ENCODE results near the gene SYNE1.

DNA sequence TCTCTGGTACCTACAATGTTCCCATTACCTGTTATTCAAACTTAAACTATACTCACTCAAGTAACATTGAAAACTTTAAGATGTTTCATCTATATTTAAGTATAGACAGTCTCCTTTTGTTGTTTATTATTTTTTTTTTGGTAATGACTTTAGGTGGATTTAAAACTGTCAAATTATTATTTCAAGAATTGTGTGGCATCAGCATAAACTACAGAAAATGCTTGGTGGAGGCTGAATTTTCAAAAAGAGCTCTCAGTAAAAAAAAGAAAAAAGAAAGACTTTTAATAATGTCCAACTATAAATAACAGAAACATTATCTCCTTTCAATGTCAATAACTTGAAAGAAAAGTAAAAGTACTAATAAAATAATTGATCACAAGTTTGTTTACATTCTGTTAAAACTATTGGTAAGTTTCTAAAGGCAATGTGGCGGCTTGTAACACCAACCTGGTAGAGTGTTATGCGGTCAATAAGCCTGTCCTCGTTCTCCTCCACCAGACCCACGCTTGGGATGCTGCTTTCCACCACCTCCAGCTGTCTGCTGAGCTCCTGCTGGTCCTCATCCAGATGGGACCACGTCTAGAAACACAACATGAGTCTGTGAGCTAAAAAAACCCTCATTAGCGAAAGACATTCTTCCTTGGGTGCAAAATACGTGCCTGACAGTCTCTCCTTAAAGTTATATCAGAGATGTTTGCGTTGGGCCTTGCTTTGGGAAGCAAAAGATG lies 400.6 kb downstream of the SYNE1 start:
- TF ChIP-seq, protein P1, sequence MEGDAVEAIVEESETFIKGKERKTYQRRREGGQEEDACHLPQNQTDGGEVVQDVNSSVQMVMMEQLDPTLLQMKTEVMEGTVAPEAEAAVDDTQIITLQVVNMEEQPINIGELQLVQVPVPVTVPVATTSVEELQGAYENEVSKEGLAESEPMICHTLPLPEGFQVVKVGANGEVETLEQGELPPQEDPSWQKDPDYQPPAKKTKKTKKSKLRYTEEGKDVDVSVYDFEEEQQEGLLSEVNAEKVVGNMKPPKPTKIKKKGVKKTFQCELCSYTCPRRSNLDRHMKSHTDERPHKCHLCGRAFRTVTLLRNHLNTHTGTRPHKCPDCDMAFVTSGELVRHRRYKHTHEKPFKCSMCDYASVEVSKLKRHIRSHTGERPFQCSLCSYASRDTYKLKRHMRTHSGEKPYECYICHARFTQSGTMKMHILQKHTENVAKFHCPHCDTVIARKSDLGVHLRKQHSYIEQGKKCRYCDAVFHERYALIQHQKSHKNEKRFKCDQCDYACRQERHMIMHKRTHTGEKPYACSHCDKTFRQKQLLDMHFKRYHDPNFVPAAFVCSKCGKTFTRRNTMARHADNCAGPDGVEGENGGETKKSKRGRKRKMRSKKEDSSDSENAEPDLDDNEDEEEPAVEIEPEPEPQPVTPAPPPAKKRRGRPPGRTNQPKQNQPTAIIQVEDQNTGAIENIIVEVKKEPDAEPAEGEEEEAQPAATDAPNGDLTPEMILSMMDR (IDR thresholded peaks at IDR 0.05; ENCODE audit: poor library complexity, severe bottlenecking), result no peak
- TF ChIP-seq EZH2 (IDR thresholded peaks at IDR 0.05; ENCODE audit: borderline replicate concordance, insufficient read depth, low read length, poor library complexity, severe bottlenecking) (no peak), RAD21 (conservative IDR thresholded peaks at IDR 0.05) (no peak), POLR2AphosphoS5 (IDR thresholded peaks at IDR 0.05) (no peak)
